ENCODE data around the gene RNF217.

DNA sequence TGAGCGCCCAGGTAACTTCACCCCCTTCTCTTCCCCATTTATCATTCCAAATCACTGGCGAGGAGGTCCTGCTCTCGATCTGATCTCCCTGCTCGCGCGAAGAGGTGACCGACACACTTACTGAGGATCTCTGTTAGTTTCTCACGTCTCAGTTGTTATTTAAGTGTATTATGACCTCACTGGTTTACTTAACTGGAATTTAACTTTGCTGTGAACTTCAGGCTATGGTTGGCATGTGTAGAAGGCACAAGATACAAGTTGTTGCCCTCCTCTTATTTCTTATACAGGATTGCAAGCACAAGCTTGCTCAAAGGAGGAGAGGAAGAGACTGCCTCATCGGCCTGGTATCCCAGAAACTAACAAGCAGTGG lies 1.2 kb downstream of the RNF217 start:
- no peak for TF ChIP-seq SP1 (IDR thresholded peaks at IDR 0.05)
- TF ChIP-seq SP1 (CRISPR knock-in tag; IDR thresholded peaks at IDR 0.05) = no peak
- TF ChIP-seq, protein P1, sequence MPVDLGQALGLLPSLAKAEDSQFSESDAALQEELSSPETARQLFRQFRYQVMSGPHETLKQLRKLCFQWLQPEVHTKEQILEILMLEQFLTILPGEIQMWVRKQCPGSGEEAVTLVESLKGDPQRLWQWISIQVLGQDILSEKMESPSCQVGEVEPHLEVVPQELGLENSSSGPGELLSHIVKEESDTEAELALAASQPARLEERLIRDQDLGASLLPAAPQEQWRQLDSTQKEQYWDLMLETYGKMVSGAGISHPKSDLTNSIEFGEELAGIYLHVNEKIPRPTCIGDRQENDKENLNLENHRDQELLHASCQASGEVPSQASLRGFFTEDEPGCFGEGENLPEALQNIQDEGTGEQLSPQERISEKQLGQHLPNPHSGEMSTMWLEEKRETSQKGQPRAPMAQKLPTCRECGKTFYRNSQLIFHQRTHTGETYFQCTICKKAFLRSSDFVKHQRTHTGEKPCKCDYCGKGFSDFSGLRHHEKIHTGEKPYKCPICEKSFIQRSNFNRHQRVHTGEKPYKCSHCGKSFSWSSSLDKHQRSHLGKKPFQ (CRISPR knock-in tag; IDR thresholded peaks at IDR 0.05; ENCODE audit: insufficient replicate concordance) = no peak
- no peak for TF ChIP-seq ZBTB33 (CRISPR knock-in tag; IDR thresholded peaks at IDR 0.05)
- TF ChIP-seq SUZ12 (IDR thresholded peaks at IDR 0.05; ENCODE audit: low read depth, low read length) = no peak
- TF ChIP-seq HMGA1 (CRISPR knock-in tag; conservative IDR thresholded peaks at IDR 0.05) = no peak
- no peak for TF ChIP-seq ZNF816 (CRISPR knock-in tag; IDR thresholded peaks at IDR 0.05; ENCODE audit: borderline replicate concordance)

All from HepG2 (cell line).